ENCODE results near the gene TMEM128. TPM values are rescaled to one million over a fixed set of nuclear protein-coding genes. Genes with fewer than 3 reads are reported as not detected.

TMEM128 gene
- total RNA-seq, 1 donor from 2014 or later = 22.5 TPM

- H3K27me3 Mint-ChIP-seq = no peaks in the 10 kb centered on the region
- H3K9me3 Mint-ChIP-seq (ENCODE audit: low read depth) = no peaks in the 10 kb centered on the region
- H3K27ac Mint-ChIP-seq = no peak overlapping the region
- peaks cover 27% of the 10 kb centered on the region for H3K36me3 Mint-ChIP-seq (ENCODE audit: insufficient read depth)
- no peak for TF ChIP-seq CTCF (IDR thresholded peaks at IDR 0.05; ENCODE audit: unreplicated experiment)
- no peak for DNase-seq (ENCODE audit: low spot score, unreplicated experiment)
- no peak overlapping the region for H3K4me3 Mint-ChIP-seq (ENCODE audit: low read depth)
- peaks cover 4% of the 10 kb centered on the region for H3K4me1 Mint-ChIP-seq (ENCODE audit: low read depth)
Measured at GRCh38 chr4:4277531-4277930, 29.5 kb upstream of the TMEM128 start.

GRCh38 chr4:4274226-4274625, 26.2 kb upstream of the TMEM128 start:
- H3K27ac Mint-ChIP-seq = peak overlapping the region; percentile 68
- no peaks in the 10 kb centered on the region for H3K9me3 Mint-ChIP-seq (ENCODE audit: low read depth)
- H3K27me3 Mint-ChIP-seq = no peaks in the 10 kb centered on the region

GRCh38 chr4:4271912-4272311, 23.9 kb upstream of the TMEM128 start:
- Mint-ChIP-seq H3K4me1 (ENCODE audit: low read depth) (peaks cover 4% of the 10 kb centered on the region), H3K9me3 (ENCODE audit: low read depth) (no peaks in the 10 kb centered on the region), H3K27me3 (no peaks in the 10 kb centered on the region), H3K36me3 (ENCODE audit: insufficient read depth) (peaks cover 27% of the 10 kb centered on the region), H3K4me3 (ENCODE audit: low read depth) (no peak overlapping the region), H3K27ac (no peak overlapping the region)
- DNase-seq (ENCODE audit: low spot score, unreplicated experiment) = no peak
- TF ChIP-seq CTCF (IDR thresholded peaks at IDR 0.05; ENCODE audit: unreplicated experiment) = no peak

More at GRCh38 chr4:4274226-4274625, 26.2 kb upstream of the TMEM128 start:
- TF ChIP-seq CTCF (IDR thresholded peaks at IDR 0.05; ENCODE audit: unreplicated experiment) = no peak
- DNase-seq (ENCODE audit: low spot score, unreplicated experiment) = no peak
- H3K4me1 Mint-ChIP-seq (ENCODE audit: low read depth) = peaks cover 4% of the 10 kb centered on the region
- H3K36me3 Mint-ChIP-seq (ENCODE audit: insufficient read depth) = peaks cover 24% of the 10 kb centered on the region
- H3K4me3 Mint-ChIP-seq (ENCODE audit: low read depth) = no peak overlapping the region

- no peak overlapping the region for H3K27ac Mint-ChIP-seq
- no peak for DNase-seq (ENCODE audit: low spot score, unreplicated experiment)
- no peaks in the 10 kb centered on the region for H3K27me3 Mint-ChIP-seq
- no peak overlapping the region for H3K4me3 Mint-ChIP-seq (ENCODE audit: low read depth)
- peaks cover 4% of the 10 kb centered on the region for H3K4me1 Mint-ChIP-seq (ENCODE audit: low read depth)
- peaks cover 3% of the 10 kb centered on the region for H3K9me3 Mint-ChIP-seq (ENCODE audit: low read depth)
- no peak for TF ChIP-seq CTCF (IDR thresholded peaks at IDR 0.05; ENCODE audit: unreplicated experiment)
- H3K36me3 Mint-ChIP-seq (ENCODE audit: insufficient read depth) = peaks cover 30% of the 10 kb centered on the region
Measured at GRCh38 chr4:4270529-4270928, 22.5 kb upstream of the TMEM128 start.

GRCh38 chr4:4269856-4270255, 21.8 kb upstream of the TMEM128 start:
- Mint-ChIP-seq H3K27ac (no peak overlapping the region), H3K4me1 (ENCODE audit: low read depth) (peaks cover 4% of the 10 kb centered on the region), H3K4me3 (ENCODE audit: low read depth) (no peak overlapping the region), H3K27me3 (no peaks in the 10 kb centered on the region), H3K36me3 (ENCODE audit: insufficient read depth) (peaks cover 30% of the 10 kb centered on the region), H3K9me3 (ENCODE audit: low read depth) (peaks cover 3% of the 10 kb centered on the region)
- DNase-seq (ENCODE audit: low spot score, unreplicated experiment) = no peak
- no peak for TF ChIP-seq CTCF (IDR thresholded peaks at IDR 0.05; ENCODE audit: unreplicated experiment)

Data from progenitor cell of endocrine pancreas (in vitro differentiated cells).